OCI-LY1 (cell line): Measurements from ENCODE around the gene PRPF6.

Experiments used
- H2AFZ ChIP-seq: fragments of 200-600 bp; sonication (generic), shearing (Covaris generic); 2 replicates; pipeline ENCODE4 v1.6.0; 2014; ENCODE audit warnings: antibody characterized with exemption, mild to moderate bottlenecking, low read length
- H3F3A ChIP-seq: fragments of 200-600 bp; sonication (generic), shearing (Covaris generic); 2 replicates; pipeline ENCODE4 v1.6.0; 2014; ENCODE audit warnings: mild to moderate bottlenecking, antibody characterized with exemption, low read length, moderate library complexity; ENCODE audit not compliant: insufficient read depth
- H3K27ac ChIP-seq: fragments of 200-600 bp; sonication (generic); 2 replicates; pipeline ENCODE4 v1.5.1; 2014; ENCODE audit warnings: low read length, mixed run types, mild to moderate bottlenecking, low read depth; ENCODE audit not compliant: poor library complexity, severe bottlenecking
- H3K27me3 ChIP-seq: fragments of 200-600 bp; sonication (generic); 2 replicates; pipeline ENCODE4 v1.6.0; 2014; ENCODE audit warnings: antibody characterized with exemption, mild to moderate bottlenecking, low read length, moderate library complexity; ENCODE audit not compliant: insufficient read depth
- H3K36me3 ChIP-seq: fragments of 200-600 bp; sonication (generic); 2 replicates; pipeline ENCODE4 v1.6.1; 2014; ENCODE audit warnings: mild to moderate bottlenecking, antibody characterized with exemption, low read length, moderate library complexity, mixed read lengths; ENCODE audit not compliant: insufficient read depth
- H3K4me1 ChIP-seq: fragments of 200-600 bp; sonication (generic); 2 replicates; pipeline ENCODE4 v1.5.1; 2014; ENCODE audit warnings: mild to moderate bottlenecking, low read length, moderate library complexity; ENCODE audit not compliant: insufficient read depth, severe bottlenecking
- H3K4me2 ChIP-seq: fragments of 200-600 bp; sonication (generic), shearing (Covaris generic); 2 replicates; pipeline ENCODE4 v1.6.1; 2014; ENCODE audit warnings: low read length
- H3K4me3 ChIP-seq: fragments of 200-600 bp; sonication (generic); 2 replicates; pipeline ENCODE4 v1.5.1; 2014; ENCODE audit warnings: low read length, low read depth, mild to moderate bottlenecking, mixed read lengths; ENCODE audit not compliant: poor library complexity, severe bottlenecking
- H3K79me2 ChIP-seq: fragments of 200-600 bp; shearing (Covaris generic); 2 replicates; pipeline ENCODE4 v1.6.1; 2016; ENCODE audit warnings: mixed run types, low read length, mixed read lengths; ENCODE audit not compliant: insufficient read depth
- H3K9ac ChIP-seq: fragments of 200-600 bp; sonication (generic), shearing (Covaris generic); 2 replicates; pipeline ENCODE4 v1.6.1; 2014; ENCODE audit warnings: mild to moderate bottlenecking, low read length, mixed read lengths
- H3K9me2 ChIP-seq: fragments of 200-600 bp; sonication (generic), shearing (Covaris generic); 2 replicates; pipeline ENCODE4 v1.6.1; 2014; ENCODE audit warnings: low read depth, mild to moderate bottlenecking, low read length, mixed read lengths
- H3K9me3 ChIP-seq: fragments of 200-600 bp; shearing (Covaris generic); 2 replicates; pipeline ENCODE4 v1.6.1; 2014; ENCODE audit warnings: low read length, mixed read lengths
- H4K20me1 ChIP-seq: fragments of 200-600 bp; sonication (generic), shearing (Covaris generic); 2 replicates; pipeline ENCODE4 v1.6.0; 2016; ENCODE audit warnings: mild to moderate bottlenecking, low read length; ENCODE audit not compliant: insufficient read depth
- EZH2 ChIP-seq: fragments of 200-600 bp; sonication (generic), shearing (Covaris generic); IDR thresholded peaks from 2 replicates; pipeline ENCODE4 v1.8.0; 2017; ENCODE audit warnings: borderline replicate concordance, mixed run types, mild to moderate bottlenecking, antibody characterized with exemption, low read length, moderate library complexity, mixed read lengths
- TF ChIP-seq, protein P1 (sequence below): fragments of 200-600 bp; sonication (generic), shearing (Covaris generic); IDR thresholded peaks from 2 replicates; pipeline ENCODE4 v1.5.1; 2017; ENCODE audit warnings: mild to moderate bottlenecking, antibody characterized with exemption, low read length, moderate library complexity, mixed read lengths

Gene PRPF6

DNA sequence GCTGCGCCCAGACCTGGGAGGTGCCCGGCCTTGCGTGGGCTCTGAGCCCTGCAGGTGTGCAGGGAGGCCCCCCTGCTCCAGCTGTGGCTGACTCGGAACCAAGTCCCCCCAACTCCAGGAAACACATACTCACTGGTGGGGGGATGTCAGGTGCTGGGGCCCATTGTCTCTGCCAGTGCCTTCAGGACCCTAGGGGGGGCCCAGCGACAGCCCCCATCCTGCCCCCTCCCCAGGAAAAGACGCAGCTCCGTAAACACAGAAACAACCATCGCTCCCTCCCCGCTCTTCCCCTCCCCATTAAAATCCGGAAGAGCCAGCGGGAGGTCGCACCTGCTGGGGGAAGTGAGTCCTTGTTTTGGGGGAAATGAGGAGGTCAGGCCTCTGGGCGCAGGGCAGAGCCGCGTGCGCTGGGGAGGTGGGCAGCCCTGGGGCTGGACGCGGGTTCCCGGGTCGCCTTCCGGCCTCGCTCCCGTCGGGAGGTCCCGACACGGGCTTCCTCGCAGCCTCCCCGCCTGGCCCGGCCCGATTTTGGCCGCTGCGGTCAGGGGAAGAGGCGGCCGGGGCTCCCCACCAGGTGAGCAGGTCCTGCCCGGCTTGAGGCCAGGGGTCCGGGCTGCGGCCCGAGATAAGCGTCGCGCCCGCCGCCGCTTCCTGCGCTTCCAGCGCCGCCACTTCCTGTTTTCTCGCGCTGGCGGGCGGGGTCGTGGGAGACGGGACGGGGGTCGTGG, 61.3 kb downstream of the PRPF6 start:
- no peaks in the 10 kb centered on the region for H3F3A ChIP-seq
- peak overlapping the region; percentile 32 for H3K4me3 ChIP-seq
- H3K27me3 ChIP-seq: peaks cover 14% of the 10 kb centered on the region; the same call in 1 of the 2 replicates
- H3K79me2 ChIP-seq: no peaks in the 10 kb centered on the region
- H2AFZ ChIP-seq: no peak overlapping the region
- H3K9me3 ChIP-seq: no peaks in the 10 kb centered on the region
- TF ChIP-seq, protein P1, sequence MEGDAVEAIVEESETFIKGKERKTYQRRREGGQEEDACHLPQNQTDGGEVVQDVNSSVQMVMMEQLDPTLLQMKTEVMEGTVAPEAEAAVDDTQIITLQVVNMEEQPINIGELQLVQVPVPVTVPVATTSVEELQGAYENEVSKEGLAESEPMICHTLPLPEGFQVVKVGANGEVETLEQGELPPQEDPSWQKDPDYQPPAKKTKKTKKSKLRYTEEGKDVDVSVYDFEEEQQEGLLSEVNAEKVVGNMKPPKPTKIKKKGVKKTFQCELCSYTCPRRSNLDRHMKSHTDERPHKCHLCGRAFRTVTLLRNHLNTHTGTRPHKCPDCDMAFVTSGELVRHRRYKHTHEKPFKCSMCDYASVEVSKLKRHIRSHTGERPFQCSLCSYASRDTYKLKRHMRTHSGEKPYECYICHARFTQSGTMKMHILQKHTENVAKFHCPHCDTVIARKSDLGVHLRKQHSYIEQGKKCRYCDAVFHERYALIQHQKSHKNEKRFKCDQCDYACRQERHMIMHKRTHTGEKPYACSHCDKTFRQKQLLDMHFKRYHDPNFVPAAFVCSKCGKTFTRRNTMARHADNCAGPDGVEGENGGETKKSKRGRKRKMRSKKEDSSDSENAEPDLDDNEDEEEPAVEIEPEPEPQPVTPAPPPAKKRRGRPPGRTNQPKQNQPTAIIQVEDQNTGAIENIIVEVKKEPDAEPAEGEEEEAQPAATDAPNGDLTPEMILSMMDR: no peak
- TF ChIP-seq EZH2: no peak
- no peaks in the 10 kb centered on the region for H3K36me3 ChIP-seq
- no peaks in the 10 kb centered on the region for H3K9me2 ChIP-seq
- no peak overlapping the region for H3K27ac ChIP-seq
- no peaks in the 10 kb centered on the region for H4K20me1 ChIP-seq
- H3K4me2 ChIP-seq: peak overlapping the region; percentile 33; the same call in 1 of the 2 replicates
- H3K9ac ChIP-seq: no peak overlapping the region
- peaks cover 22% of the 10 kb centered on the region for H3K4me1 ChIP-seq

DNA sequence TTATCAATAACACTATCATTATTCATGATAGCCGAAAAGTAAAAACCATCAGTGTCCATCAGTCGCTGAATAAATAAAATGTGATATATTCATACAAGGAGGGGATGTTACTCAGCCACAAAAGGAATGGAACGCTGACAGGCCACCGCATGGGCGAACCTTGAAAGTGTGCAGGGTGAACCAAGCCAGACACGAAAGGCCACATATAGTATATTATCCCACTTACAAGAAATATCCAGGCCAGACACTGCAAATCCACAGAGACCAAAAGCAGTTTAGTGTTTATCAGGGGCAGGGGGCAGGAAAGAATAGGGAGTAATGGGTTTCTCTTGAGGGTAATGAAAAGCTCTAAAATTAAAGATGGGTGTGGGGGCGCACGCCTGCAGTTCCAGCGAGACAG, 62.8 kb downstream of the PRPF6 start:
- Histone ChIP-seq H3K4me3 (no peak overlapping the region), H2AFZ (no peak overlapping the region), H3K4me1 (peaks cover 11% of the 10 kb centered on the region), H4K20me1 (no peaks in the 10 kb centered on the region), H3K9ac (no peak overlapping the region), H3K27ac (no peak overlapping the region), H3K79me2 (no peaks in the 10 kb centered on the region), H3K36me3 (no peaks in the 10 kb centered on the region), H3K9me3 (no peaks in the 10 kb centered on the region), H3F3A (no peaks in the 10 kb centered on the region), H3K4me2 (no peak overlapping the region), H3K9me2 (no peaks in the 10 kb centered on the region), H3K27me3 (peaks cover 14% of the 10 kb centered on the region; the same call in 1 of the 2 replicates)
- TF ChIP-seq EZH2: no peak
- TF ChIP-seq, protein P1: no peak

DNA sequence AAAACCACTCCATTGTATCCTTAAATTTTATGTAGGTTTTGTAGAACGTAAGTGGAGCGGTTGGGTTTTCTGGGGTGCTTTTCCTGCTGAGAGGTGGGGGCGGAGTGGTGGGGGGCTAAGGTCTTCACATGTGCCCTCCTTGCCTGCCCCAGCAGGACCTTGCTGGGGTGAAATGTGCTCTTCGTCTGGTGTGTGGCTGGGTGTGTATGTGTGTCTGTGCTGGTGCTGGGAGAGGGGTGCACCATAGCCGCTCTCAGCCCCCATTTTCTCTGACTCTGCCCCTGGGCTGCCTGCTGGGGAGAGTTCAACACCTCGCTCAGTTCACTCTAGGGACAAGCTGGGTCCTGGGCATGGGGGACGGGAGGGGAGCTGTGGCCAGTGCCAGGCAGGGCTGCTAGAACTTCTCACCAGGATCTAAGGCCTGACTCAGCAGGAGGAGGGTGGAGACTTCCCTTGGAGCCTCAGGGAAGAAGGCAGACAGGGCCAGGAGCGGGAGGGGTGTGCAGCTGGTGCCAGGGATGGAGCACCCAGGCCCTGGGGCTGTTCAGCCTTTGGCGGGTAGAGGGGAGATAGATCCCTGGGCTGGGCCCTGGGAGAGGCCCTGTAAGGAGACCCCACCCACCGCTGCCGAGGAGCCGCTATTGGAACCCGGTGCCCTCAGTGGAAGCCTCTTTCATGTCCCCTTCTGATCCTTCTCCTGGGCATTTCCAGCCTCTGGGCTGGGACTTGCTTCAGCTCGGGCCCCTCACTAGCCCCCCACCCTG, 63.7 kb downstream of the PRPF6 start:
- H3K79me2 ChIP-seq: no peaks in the 10 kb centered on the region
- H3K4me1 ChIP-seq: peaks cover 10% of the 10 kb centered on the region
- no peak for TF ChIP-seq EZH2
- TF ChIP-seq, protein P1: no peak
- no peaks in the 10 kb centered on the region for H3K36me3 ChIP-seq
- no peak overlapping the region for H3K9ac ChIP-seq
- no peak overlapping the region for H3K4me2 ChIP-seq
- H3K27ac ChIP-seq: no peak overlapping the region
- no peaks in the 10 kb centered on the region for H3K9me3 ChIP-seq
- H4K20me1 ChIP-seq: no peaks in the 10 kb centered on the region
- no peaks in the 10 kb centered on the region for H3K9me2 ChIP-seq
- no peak overlapping the region for H2AFZ ChIP-seq
- H3K27me3 ChIP-seq: peaks cover 14% of the 10 kb centered on the region; the same call in 1 of the 2 replicates
- H3K4me3 ChIP-seq: no peak overlapping the region
- no peaks in the 10 kb centered on the region for H3F3A ChIP-seq
